ENCODE results near the gene CLCN2.
"Not testable (repeated sequence)": the region's sequence is repeated elsewhere in the genome, so short reads cannot be mapped to it uniquely, and the experiment has no call there.

Gene CLCN2

GRCh38 chr3:184345317-184346144 is 15.9 kb downstream of the CLCN2 start:
- DNase-seq (ENCODE audit: low read depth): no peak

- DNase-seq (ENCODE audit: low read depth): no peak
These were observed 16.7 kb downstream of the CLCN2 start for GRCh38 chr3:184344579-184345316.

- no peak for DNase-seq (ENCODE audit: low read depth)
These were observed 18.1 kb downstream of the CLCN2 start for GRCh38 chr3:184343200-184343876.

DNA sequence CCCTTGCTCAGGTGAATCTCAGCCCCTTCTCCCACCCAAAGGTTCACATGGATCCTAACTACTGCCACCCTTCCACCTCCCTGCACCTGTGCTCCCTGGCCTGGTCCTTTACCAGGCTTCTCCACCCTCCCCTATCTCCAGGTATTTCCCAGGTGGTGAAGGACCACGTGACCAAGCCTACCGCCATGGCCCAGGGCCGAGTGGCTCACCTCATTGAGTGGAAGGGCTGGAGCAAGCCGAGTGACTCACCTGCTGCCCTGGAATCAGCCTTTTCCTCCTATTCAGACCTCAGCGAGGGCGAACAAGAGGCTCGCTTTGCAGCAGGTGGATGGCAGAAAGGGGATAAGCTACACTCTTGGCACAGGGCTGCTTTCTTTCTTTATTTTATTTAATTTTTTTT is 19.5 kb downstream of the CLCN2 start:
- DNase-seq (ENCODE audit: low read depth): no peak

- not testable (repeated sequence) for DNase-seq (ENCODE audit: low read depth)
These were observed 21.8 kb downstream of the CLCN2 start for GRCh38 chr3:184339451-184340135.

DNA sequence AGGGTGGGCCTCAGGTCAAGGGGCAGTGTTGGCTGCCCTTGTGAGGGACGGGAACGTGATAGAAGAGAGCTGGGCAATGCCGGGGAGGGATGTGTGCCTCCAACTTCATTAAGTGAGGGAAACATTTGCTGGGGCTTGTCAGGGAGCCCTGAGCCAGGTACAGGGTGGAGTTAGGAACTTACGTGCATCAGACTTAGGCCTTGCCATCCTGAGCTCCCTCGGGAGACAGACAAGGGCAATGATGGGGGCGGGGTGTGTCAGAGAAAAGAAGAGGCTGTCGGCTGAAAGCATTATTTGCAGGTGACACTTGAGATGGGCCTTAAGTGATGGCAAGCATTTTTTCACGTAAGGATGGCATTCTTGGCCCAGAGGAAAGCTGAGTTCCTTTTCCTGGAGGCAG is 22.4 kb downstream of the CLCN2 start:
- no peak for DNase-seq (ENCODE audit: low read depth)

DNA sequence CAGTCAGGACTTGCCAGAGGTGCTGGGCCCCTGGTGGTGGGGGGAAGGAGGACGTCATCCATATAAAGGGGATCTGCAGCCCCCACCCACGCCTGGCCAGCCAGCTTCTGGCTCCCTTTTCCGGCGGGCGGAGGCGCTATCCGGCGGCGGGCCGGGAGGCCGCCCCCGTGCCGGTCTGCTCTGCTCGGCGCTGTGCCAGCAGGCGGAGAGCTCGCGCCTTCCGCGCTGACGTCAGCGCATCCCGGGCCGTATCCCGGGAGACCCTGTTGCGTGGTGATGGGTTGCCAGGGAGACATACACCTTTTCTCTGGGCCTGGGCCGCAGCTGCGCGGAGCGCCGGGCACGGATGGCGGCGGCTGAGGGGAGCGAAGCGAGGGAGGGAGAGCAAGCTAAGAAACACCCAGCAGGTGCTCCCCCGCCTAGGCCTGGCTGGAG is 22.9 kb downstream of the CLCN2 start:
- DNase-seq (ENCODE audit: low read depth): no peak

DNA sequence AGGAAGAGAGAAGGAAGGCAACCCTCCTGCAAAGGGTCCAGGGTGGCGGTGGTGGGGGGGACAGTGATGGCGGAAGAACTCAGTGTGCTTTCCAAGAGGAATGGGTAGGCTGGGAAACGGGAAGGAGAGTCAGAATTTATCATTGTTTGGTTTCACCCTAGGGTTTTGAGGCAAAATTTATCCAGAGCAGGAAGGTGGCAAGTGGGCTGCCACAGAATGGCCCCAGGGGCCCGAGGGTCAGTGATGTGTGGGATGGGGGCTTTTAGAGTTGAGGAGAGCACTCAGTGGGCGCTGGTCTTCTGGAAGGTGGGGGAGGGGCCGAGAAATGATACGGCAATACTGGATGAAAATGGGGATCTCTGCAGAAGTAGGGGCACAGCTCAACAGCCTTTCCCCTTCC is 23.4 kb downstream of the CLCN2 start:
- no peak for DNase-seq (ENCODE audit: low read depth)

- DNase-seq (ENCODE audit: low read depth): no peak
These were observed 24.0 kb downstream of the CLCN2 start, which contains the start of gene FAM131A for GRCh38 chr3:184337399-184337714. Gene FAM131A (plus strand): TSS chr3:184337600. CDS start chr3:184337631, 31 bp downstream.

GRCh38 chr3:184336547-184337398 is 24.6 kb downstream of the CLCN2 start:
- DNase-seq (ENCODE audit: low read depth): no peak

DNA sequence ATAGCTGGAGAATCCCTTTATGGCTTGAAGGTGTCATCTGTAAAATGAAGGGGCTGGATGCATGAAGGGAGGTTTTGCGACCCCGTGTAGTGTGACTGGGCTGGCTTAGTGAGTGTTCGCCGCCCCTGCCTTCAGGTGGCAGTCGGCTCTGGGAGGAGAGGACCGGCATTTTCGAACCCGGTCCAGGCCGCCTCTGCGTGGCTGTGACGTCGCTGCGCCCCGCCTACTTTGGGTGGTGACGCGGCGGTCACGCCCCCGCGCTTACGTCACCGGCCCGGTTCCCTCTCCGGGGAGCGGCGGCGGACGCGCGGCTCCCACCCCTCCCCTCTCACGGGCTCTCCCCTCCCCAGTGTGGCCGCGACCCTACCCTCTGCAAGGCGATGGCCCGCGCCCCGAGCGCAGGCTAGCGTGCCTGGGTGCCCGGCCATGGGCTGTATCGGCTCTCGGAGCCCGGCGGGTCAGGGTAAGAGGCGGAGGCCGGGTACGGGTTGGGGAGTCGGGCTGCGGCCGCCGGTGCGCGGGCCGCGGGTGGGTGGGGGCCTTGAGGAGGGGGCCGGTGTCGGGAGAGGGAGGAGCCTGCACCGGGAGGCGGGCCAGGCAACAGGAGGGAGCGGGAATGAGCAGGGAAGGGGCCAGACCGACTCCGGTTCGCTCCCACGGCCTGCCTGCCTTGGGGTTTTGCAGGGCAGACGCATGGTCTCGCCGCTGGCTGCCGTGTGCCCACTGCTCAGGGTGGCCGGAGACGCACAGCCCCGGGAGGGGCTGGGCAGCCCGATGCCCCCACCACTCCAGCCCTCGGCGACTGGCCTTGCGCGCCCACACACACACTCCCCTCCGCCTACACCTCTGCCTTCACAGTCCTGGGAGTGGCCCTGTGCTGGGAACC is 25.5 kb downstream of the CLCN2 start:
- DNase-seq (ENCODE audit: low read depth): no peak

DNA sequence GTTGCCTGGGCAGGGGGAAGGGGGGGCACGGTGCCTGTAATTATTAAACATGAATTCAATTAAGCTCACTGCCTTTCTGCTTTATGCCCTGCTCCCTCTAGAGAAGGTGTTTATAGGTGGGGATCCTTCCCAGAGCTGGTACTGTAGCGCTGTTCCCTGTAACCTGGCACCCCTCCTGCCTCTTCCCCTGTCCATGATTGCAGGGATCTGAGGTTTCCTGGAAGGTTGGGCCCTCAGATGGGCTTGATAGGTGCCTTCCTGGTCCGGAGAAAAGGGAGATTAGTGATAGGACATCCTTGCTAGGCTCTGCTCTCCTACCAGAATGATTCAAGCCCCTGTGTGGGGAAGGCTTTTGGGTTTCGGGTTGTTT is 26.1 kb downstream of the CLCN2 start:
- DNase-seq (ENCODE audit: low read depth): no peak

- DNase-seq (ENCODE audit: low read depth): no peak
These were observed 26.8 kb downstream of the CLCN2 start for GRCh38 chr3:184334470-184335158.

DNA sequence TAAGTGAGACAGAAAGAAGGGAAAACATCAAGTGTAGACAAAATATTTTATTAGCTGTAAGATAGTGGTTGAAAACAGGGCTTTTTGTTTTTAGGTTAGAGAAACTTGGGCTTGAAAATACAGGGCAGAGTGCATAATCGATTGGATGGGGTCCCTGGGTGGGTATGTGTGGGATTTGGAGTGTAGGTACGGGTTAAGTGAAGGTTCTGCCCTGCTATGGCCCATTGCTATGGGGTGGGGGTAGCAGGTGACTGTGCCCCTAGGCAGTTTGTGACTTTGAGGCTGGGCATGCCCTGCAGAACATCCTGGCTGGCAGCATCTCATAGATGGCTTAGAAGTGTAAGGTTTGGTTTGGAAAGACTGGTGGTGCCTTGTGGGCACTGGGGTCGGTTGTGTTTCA is 27.7 kb downstream of the CLCN2 start:
- no peak for DNase-seq (ENCODE audit: low read depth)

DNA sequence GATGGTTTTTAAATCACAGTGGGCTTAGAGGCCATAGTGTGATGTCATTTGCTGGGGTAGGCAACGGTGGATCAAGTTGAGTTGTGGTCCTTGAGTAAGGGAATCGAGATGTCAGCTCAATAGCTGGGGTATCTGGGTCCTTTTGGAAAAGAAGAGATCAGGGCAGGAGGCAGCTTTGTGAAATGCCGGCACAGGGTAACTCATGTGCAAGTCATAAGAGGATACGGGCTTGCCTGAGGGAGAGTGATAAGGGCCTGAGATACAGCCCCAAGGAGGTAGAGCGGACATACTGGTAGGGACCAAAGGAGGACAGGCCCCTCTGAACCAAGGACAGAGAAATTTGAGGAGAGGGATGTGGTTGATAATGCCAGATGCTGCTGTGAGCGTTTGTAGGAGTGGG is 28.2 kb downstream of the CLCN2 start:
- DNase-seq (ENCODE audit: low read depth): no peak

- peak; percentile 76 for DNase-seq (ENCODE audit: low read depth)
These were observed 28.9 kb downstream of the CLCN2 start for GRCh38 chr3:184332370-184333090.

- DNase-seq (ENCODE audit: low read depth): no peak
These were observed 32.9 kb downstream of the CLCN2 start for GRCh38 chr3:184328516-184328915.

DNA sequence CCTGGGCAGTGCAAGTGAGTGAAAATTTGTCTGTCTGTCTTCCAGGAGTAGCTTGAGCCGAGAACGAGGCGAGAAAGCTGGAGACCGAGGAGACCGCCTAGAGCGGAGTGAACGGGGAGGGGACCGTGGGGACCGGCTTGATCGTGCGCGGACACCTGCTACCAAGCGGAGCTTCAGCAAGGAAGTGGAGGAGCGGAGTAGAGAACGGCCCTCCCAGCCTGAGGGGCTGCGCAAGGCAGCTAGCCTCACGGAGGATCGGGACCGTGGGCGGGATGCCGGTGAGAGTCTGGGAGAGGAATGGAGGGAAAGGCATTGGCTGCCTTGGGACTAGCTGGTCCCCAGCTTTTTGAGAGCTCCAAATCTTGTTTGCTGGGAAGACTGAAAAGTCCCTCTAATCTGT is 34.2 kb downstream of the CLCN2 start:
- DNase-seq (ENCODE audit: low read depth): no peak

DNA sequence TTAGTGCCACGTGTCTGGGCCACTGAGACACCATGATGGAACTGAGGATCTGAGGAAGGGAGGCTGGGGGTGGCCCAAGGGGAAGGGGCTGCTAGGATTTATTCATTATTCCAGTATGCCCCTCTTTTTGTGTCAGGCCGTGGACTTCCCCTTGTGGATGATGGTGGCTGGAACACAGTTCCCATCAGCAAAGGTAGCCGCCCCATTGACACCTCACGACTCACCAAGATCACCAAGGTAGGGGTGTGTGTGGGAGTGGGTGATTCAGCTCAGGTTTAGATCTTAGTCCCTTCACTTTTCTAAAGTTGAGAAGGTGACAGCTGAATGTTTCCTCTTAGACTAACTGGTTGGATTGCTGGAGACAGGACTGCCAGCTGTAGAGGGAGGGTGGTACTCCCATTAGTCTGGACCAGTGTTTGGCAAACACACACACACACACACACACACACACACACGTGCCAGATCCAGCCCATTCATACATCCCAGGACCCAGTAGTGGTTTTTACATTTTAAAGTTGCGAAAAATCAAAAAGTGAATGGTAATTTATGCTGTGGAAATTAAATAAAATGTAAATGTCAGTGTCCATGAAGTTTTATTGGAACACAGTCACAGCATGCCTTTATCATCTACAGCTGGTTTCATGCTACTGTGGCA is 35.6 kb downstream of the CLCN2 start:
- DNase-seq (ENCODE audit: low read depth): no peak

All from GM04504 (cell line).